ENCODE data around the gene MCRIP1.

MCRIP1 gene

DNA sequence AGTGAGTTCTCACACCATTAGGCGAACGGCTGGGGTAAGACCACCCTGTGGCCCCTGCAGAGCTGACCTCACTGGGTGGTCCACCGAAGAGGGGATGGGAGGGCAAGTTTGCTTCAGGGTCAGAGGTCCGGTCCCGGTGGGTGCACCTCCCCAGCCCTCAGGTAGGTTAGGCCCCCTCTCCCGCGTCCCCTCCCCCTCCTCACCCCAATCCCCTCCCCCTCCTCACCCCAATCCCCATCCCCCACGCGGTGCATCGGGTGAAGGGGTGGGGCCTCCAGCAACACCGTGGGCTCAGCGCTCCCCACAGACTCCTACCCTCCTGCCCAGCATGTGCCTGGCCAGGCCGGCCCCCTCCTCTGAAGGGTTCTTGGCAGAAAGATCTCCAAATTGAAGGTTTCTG is 13.4 kb downstream of the MCRIP1 start:
- no peak for DNase-seq (ENCODE audit: low read depth)

DNA sequence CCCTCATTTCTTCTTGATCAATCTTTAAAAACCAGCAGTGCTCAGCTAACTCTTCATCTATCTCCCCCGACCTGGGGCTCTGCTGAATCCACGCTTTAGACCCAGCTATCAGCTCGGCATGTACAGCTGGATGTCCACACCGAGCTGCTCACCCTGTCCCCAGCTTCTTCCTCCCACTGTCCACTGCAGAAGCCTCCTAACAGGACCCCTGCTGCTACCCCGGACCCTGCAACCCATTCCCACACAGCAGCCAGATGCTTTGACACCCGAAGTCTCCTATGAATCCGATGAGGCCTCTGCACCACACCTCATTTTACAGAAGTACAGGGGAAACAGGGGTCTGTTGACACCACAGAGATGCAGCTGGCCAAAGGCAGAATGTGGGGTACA is 15.3 kb downstream of the MCRIP1 start:
- DNase-seq (ENCODE audit: low read depth) = no peak

DNA sequence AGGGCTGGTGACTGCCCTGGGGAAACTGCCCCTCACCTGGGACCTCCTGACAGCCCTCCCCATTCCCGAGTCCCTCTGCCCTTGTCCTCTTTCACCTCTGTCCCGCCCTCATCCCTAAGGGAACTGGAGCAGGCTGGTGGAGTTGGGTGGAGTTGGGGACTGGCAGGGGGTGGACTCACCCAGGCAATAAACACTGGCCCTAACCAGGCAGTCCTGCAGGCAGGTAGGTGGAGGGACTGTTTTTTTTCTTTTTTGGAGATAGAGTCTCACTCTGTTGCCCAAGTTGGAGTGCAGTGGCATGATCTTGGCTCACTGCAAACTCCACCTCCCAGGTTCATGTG is 17.5 kb downstream of the MCRIP1 start:
- DNase-seq (ENCODE audit: low read depth) = no peak

DNA sequence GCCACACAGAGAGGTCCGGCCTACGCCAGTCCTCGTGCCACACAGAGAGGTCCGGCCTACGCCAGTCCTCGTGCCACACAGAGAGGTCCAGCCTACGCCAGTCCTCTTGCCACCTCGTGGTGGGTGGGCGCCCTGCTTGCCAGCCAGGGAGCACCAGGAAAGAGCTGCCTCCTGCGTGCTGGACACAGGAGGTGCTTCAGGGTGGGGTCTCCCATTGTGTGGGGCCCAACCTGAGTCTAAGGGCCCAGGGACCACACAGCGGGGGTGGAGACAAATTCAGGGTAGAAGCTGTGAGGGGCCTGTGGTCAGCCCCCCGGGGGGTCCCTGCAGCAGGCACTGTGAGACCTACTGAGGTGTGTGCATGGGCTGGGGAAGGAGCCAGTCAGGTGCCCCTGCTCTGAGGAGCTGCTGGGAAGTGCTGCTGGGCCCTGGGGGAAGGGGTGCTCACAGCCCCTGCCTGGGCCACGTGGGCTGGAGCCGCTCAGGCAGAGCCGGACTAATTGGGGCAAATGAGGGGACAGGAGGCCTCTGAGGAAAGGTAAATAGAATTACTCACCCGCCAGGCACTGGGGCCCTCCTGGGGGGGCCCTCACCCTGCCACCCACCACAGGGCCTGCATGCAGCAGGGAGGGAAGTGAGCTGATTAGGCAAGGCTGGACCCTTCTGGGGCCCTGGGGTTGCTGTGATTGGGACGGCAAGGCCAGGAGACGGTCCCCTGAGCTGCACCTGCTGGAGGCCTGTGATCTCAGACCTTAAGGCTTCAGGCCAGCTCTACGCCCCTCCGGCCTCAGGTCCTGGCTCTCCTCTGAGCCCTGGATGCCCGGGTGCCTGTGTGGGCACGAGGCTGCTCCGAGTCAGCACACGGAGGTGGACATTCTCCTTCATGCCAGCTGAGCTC is 18.1 kb downstream of the MCRIP1 start:
- DNase-seq (ENCODE audit: low read depth) = no peak

DNA sequence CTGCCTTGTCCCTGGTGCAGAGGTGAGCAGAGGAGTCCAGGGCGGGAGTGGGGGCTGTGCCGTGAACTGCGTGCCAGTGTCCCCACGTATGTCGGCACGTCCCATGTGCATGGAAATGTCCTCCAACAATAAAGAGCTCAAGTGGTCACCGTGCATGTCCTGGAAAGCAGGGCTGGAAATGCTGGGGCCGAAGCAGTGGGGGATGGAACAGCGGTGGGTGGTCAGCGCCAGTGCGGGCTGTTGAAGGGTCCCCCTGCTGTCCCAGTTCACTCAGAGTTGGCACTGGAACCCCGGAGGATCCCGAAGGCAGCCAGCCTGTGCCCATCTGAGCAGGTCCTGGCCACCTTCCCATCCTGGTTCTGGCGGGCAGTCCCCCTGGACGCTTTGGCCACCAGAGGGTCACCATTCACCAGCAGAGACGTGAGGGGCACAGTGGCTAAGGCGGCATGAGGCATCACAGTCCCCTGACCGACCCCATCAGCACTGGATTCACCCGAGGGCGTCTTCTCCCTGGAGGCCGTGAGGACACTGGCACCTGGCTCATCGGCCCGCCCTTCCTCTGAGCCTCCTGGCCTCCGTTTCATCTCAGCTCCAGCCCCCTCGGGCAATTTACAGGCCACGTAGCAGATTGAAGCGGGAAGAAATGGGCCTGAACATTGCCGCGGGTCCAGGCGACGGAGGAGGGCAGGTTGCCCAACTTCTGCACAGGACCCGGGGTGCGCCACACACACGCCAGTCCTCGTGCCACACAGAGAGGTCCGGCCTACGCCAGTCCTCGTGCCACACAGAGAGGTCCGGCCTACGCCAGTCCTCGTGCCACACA is 19.0 kb downstream of the MCRIP1 start:
- no peak for DNase-seq (ENCODE audit: low read depth)

DNA sequence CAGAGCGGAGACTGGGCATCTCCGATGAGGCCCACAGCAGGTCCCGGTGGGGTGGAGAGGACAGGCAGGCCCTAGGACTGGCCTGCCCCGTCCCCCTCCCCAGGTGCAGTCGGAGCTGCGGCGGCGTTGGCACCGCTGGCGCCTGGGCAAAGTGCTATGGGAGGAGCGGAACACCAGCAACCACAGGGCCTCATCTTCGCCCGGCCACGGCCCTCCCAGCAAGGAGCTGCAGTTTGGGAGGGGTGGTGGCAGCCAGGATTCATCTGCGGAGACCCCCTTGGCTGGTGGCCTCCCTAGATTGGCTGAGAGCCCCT is 19.8 kb downstream of the MCRIP1 start:
- DNase-seq (ENCODE audit: low read depth) = no peak

DNA sequence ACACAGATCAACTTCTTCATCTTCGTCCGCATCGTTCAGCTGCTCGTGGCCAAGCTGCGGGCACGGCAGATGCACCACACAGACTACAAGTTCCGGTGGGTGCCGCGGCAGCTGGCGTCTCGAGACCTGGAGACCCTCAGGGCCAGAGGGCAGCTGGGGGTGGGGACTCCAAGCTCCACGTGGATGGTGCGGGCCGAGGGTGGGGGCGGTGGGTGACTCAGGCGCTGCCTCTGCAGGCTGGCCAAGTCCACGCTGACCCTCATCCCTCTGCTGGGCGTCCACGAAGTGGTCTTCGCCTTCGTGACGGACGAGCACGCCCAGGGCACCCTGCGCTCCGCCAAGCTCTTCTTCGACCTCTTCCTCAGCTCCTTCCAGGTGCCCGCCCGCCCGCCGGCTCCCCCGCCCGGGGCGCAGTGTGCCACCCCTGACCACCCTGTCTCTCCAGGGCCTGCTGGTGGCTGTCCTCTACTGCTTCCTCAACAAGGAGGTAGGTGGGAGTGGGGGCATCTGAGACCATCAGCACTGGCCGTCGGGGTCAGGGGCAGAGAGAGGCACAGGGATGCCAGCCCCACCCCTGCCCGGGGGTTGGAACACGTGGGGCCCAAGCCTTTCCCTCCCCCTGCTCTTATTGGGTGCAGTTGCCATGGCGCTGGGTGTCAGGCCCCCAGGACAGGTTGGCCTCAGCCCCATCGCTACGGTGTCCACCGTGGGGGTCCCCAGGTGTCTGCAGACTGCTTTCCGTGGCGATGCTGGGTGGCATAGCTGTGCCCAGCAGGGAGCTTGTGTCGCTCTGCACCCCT is 20.3 kb downstream of the MCRIP1 start:
- no peak for DNase-seq (ENCODE audit: low read depth)

DNA sequence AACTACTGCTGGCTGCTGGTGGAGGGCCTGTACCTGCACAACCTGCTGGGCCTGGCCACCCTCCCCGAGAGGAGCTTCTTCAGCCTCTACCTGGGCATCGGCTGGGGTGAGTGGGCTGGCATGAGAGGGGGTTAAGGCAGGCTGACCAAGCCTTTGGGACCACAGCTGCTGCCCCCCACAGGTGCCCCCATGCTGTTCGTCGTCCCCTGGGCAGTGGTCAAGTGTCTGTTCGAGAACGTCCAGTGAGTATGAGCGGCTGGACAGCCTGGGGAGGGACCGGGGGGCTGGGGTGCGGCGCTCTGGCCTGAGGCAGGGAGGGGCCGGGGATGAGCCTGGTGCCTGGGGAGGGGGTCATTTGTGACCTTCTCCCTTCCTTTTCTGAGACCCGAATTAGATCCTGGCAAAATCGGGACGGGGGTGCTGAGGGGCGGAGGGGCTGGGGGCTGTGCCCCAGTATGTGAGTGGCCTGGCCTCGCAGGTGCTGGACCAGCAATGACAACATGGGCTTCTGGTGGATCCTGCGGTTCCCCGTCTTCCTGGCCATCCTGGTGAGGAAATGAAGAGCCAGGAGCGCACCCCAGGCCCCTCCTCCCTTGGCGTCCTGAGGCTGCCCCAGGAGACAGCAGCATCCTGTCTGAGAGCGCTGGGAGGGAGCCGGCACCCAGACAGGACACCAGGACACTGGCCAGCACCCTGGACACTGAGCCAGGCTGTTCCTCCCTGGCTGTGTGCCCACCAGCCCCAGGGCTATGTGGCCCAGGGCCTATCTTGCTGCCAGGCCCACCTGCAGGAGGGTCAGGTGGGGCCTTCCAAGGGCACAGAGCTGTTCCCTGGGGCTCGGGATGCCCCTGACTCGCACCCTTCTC is 21.2 kb downstream of the MCRIP1 start:
- no peak for DNase-seq (ENCODE audit: low read depth)

DNA sequence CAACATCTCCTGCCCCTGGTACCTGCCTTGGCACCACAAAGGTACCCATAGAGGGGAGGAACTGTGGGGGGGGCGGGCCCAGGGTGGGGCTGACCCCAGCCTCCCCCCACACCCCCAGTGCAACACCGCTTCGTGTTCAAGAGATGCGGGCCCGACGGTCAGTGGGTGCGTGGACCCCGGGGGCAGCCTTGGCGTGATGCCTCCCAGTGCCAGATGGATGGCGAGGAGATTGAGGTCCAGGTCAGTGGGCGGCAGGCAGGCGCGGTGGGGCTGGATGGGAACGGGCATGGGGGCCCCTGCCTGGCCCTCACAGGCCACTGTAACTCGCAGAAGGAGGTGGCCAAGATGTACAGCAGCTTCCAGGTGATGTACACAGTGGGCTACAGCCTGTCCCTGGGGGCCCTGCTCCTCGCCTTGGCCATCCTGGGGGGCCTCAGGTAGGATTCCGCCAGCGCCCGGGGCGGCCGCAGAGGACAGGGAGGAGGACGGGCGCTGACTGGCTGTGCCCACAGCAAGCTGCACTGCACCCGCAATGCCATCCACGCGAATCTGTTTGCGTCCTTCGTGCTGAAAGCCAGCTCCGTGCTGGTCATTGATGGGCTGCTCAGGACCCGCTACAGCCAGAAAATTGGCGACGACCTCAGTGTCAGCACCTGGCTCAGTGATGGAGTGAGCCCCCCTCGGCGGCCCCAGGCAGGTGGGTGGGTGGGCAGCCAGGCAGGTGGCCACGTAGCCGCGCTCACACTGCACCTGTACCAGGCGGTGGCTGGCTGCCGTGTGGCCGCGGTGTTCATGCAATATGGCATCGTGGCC is 22.0 kb downstream of the MCRIP1 start:
- no peak for DNase-seq (ENCODE audit: low read depth)

DNA sequence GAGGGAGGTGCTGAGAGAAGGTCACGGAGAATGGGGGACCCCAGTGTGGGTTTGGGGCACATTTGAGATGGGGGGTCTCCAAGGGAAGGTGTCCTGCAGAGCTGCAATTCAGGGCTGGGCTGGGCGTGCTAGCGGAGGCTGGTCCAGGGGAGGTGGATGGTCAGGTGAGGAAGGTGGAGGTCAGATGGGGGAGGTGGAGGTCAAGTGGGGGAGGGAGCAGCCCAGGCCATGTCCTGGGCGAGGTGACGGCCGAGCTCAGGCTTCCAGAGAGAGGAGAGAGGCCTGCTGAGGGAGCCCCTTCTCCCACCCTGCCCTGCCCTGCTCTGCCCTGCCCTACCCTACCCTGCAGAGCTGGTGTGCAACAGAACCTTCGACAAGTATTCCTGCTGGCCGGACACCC is 22.6 kb downstream of the MCRIP1 start:
- DNase-seq (ENCODE audit: low read depth) = no peak

DNA sequence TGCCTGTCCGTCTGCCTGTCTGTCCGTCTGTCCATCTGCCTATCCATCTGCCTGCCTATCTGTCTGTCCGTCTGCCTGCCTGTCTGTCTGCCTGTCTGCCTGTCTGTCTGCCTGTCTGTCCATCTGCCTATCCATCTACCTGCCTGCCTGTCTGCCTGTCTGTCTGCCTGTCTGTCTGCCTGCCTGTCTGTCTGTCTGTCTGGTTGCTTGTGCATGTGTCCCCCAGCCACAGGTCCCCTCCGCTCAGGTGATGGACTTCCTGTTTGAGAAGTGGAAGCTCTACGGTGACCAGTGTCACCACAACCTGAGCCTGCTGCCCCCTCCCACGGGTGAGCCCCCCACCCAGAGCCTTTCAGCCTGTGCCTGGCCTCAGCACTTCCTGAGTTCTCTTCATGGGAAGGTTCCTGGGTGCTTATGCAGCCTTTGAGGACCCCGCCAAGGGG is 23.5 kb downstream of the MCRIP1 start:
- DNase-seq (ENCODE audit: low read depth) = no peak

DNA sequence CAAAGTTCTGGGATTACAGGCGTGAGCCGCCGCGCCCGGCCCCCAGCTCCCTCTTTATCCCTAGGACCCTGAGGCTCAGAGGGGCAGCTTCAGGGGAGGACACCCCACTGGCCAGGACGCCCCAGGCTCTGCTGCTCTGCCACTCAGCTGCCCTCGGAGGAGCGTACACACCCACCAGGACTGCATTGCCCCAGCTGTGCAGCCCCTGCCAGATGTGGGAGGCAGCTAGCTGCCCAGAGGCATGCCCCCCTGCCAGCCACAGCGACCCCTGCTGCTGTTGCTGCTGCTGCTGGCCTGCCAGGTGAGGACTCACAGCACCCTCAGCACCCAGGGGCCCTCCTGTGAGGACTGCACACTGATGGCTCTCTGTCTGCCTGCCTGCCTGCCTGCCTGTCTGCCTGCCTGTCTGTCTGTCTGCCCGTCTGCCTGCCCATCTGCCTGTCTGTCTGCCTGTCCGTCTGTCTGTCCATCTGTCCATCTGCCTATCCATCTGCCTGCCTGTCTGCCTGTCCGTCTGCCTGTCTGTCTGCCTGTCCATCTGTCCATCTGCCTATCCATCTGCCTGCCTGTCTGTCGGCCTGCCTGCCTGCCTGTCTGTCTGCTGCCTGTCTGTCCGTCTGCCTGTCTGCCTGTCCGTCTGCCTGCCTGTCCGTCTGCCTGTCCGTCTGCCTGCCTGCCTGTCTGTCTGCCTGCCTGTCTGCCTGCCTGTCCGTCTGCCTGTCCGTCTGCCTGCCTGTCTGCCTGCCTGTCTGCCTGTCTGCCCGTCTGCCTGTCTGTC is 24.1 kb downstream of the MCRIP1 start:
- DNase-seq (ENCODE audit: low read depth) = no peak

DNA sequence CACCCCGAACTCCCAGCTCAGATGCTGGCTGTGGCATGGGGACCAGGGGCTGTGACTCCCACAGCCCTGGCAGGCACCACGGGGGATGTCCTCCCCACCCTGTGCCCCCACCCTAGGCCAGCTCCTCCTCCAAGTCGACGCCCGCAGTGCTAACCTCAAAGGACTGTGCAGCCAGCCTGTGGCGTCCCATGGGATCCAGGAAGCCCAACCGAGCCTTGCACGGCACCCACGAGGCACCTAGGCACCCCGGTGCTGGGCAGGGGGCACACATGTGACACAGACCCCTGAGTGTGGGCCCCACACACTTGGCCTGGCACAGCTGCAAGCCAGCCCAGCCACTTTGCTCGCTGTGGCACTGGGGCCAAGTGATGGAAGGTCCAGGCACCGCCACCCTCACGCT is 25.3 kb downstream of the MCRIP1 start:
- no peak for DNase-seq (ENCODE audit: low read depth)

DNA sequence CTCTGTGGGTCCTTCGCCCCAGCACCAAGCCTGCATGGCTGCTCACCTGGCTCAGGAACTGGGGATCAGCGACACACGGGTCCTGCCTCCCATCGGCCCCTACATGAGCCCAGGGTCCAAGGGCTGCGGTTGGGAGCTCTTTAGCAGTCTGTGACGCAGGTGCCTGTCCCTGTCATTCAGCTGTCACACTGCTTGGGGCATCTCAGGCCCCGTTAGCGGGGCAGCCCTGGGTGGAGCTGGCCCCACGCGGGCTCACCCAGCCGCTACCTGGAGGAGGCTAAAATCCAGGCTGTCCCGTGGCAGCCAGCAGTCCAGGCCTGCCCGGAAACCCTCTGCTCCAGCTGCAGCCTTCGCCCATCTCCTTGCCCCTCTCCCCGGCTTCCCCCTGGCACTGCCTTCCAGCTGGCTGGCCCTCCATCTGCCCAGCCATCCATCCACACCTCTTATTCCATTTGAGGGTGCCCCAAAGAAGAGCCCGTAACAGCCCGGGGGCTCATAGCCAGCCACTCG is 25.8 kb downstream of the MCRIP1 start:
- no peak for DNase-seq (ENCODE audit: low read depth)

DNA sequence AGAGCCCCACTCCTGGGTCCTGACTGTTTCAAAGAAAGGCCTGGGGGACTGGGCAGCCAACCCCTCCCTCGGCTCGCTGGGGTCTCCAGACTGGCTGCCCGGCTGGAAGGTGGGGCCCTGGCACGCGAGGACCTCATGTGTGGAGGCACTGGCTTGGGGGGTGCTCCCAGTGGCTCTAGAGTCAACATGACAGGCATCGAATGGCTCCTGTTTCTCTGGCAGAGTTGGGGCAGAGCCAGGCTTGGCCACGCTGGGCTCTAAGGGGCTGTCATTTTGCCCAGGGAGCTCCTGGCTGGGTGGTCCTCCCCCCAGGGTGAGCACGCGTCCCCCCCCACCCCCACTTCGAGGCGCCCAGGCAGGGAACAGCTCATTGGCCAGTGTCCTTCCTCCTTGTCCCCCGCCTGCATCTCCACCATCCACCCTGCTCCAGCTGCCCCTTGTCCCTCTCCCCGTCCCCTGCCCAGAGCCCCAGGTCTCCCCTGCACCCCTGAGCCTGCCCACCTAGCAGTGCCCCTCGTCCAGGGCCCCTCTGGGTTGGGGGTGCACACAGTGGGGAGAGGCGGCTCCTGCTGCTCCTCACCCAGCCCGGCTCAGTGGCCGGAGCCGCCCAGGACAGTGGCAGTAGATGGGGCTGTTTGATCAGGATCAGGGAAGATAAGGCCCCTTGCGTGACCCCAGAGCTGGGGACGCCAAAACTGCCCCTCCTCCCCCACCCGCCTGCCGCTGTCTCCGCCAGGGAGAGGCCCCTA is 26.5 kb downstream of the MCRIP1 start:
- DNase-seq (ENCODE audit: low read depth) = no peak

DNA sequence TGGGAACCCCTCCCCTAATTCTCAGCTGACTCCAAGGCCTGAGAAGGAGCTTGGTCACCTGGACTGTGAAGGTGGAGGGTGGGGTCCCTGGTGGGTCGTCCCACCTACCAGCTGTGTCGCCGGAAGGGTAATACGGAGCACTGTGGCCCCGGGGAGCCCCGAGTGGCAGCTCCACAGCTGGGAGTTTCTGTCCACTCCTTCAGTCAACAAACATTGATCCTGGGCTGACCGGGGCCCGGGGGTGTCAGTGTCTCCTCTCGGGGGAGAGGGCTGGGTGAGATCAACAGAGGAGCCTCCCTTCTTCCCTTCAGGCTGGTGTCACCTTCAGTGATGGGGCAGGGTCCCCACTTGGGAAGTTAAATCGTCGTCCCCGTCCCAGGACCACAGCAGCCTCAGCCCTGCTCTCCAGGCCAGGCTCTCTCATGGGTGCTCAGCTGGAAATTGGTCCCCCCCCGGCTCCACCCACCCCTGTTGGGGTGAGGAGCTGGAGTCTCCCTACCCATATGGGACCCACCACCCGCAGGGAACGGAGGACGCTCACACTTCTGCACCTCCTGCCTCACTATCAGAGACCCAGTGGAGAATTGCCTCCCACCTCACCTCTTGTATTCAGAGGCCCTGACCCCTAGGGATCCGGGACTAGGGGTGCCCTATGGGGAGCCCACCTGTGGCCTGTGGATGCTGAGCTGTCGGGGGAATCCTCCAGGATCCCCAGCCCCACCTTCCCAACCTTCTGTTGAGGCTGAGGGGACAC is 27.2 kb downstream of the MCRIP1 start:
- no peak for DNase-seq (ENCODE audit: low read depth)

DNA sequence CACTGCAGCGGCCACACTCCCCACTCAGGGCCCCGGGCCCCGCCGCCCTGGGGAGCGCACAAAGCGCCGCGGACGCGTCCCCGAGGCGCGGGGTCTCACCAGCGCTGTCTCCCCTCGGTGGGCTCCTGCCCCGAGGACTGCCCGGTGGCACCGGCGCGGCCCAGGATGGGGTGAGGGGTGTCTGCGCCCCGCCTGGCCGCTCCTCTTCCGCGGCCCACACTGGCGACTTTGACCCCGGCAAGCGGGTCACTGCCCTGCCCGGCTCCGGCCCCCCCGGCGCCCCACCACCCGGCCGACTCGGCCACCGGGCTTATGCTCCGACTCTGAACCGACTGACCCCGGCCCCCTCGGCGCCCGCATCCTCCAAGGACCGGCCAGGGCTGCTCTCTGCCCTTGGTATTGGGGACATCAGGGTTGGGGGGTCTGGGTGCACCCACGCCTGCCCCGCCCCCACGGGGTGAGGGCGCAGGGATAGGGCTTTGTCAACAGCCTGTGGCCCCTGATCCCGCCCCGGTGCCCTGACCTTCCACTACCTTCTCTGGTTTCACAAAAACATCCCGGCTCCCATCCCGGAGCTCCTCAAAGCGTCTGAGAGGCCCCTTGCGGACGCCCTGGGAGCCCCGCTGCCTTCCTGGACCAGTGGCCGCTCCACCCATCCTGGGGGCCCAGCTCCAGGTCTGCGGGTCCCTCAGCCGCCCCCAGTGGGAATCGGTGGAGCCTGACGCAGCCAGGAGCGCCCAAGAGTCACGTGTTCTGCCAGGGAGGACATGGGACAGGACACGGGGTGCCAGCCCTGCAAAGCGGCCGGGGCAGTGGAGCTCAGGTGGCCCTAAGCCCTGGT is 28.3 kb downstream of the MCRIP1 start:
- no peak for DNase-seq (ENCODE audit: low read depth)

Measured in non-pigmented ciliary epithelial cell (primary cell).